Measurements from ENCODE around the gene HELZ. TPM values are rescaled to one million over a fixed set of nuclear protein-coding genes. Genes with fewer than 3 reads are reported as not detected.

Gene HELZ
- total and polyA plus RNA-seq, 2 donors (not counting 1 experiment from before 2014, with no cell fraction given): 18.9 to 28.1 TPM

GRCh38 chr17:67044016-67044772 is 200.8 kb downstream of the HELZ start, which contains the start of gene CACNG1:
CACNG1 (plus strand) TSS chr17:67044554; CDS start chr17:67044661, 107 bp downstream.
- no peak within 1 kb of the TSS for H3K4me3 ChIP-seq (replicated peaks in 1 of 4; ENCODE audit: control extremely low read depth in 1 of 4, insufficient read depth in 1 of 4, low read depth in 3 of 4, low read length in 4 of 4)
- H3K36me3 ChIP-seq (ENCODE audit: control insufficient read depth, insufficient read depth, low read length): no peaks in the 10 kb centered on the region
- H3K4me1 ChIP-seq (ENCODE audit: control insufficient read depth, extremely low read depth, insufficient read depth, low read length): no peaks in the 10 kb centered on the region
- TF ChIP-seq CTCF (conservative IDR thresholded peaks at IDR 0.05 in 1 of 2, IDR thresholded peaks at IDR 0.05 in 1 of 2; ENCODE audit: low read depth in 1 of 2, low read length in 2 of 2) (no peak), EZH2 (IDR thresholded peaks at IDR 0.05; ENCODE audit: low read length, missing control alignments) (no peak)
- H4K20me1 ChIP-seq (ENCODE audit: control insufficient read depth, extremely low read depth, insufficient read depth, low read length): no peaks in the 10 kb centered on the region
- H3K27me3 ChIP-seq (ENCODE audit: control insufficient read depth, insufficient read depth, low read length): peaks cover 5% of the 10 kb centered on the region
- H2AFZ ChIP-seq (ENCODE audit: low read length): no peak within 1 kb of the TSS
- no peak for DNase-seq (ENCODE audit: low read depth in 2 of 2)
- no peak within 1 kb of the TSS for H3K4me2 ChIP-seq (ENCODE audit: extremely low read depth, insufficient read depth, low read length)
- no peaks in the 10 kb centered on the region for H3K79me2 ChIP-seq (ENCODE audit: control insufficient read depth, insufficient read depth, low read length)
- no peak within 1 kb of the TSS for H3K9ac ChIP-seq (ENCODE audit: insufficient read depth, low read length)
- H3K9me3 ChIP-seq (ENCODE audit: control insufficient read depth, insufficient read depth, low read depth, low read length): no peaks in the 10 kb centered on the region
- no peak within 1 kb of the TSS for H3K27ac ChIP-seq (ENCODE audit: insufficient read depth, low read length)

- Histone ChIP-seq H3K4me2 (ENCODE audit: extremely low read depth, insufficient read depth, low read length) (no peak overlapping the region), H3K4me1 (ENCODE audit: control insufficient read depth, extremely low read depth, insufficient read depth, low read length) (no peaks in the 10 kb centered on the region), H3K4me3 (replicated peaks in 1 of 4; ENCODE audit: control extremely low read depth in 1 of 4, insufficient read depth in 1 of 4, low read depth in 3 of 4, low read length in 4 of 4) (no peak overlapping the region), H3K36me3 (ENCODE audit: control insufficient read depth, insufficient read depth, low read length) (no peaks in the 10 kb centered on the region), H2AFZ (ENCODE audit: low read length) (no peak overlapping the region), H3K27ac (ENCODE audit: insufficient read depth, low read length) (no peak overlapping the region), H3K9me3 (ENCODE audit: control insufficient read depth, insufficient read depth, low read depth, low read length) (no peaks in the 10 kb centered on the region), H4K20me1 (ENCODE audit: control insufficient read depth, extremely low read depth, insufficient read depth, low read length) (no peaks in the 10 kb centered on the region), H3K27me3 (ENCODE audit: control insufficient read depth, insufficient read depth, low read length) (peaks cover 5% of the 10 kb centered on the region), H3K79me2 (ENCODE audit: control insufficient read depth, insufficient read depth, low read length) (no peaks in the 10 kb centered on the region), H3K9ac (ENCODE audit: insufficient read depth, low read length) (no peak overlapping the region)
- DNase-seq (ENCODE audit: low read depth in 2 of 2): no peak
- TF ChIP-seq CTCF (conservative IDR thresholded peaks at IDR 0.05 in 1 of 2, IDR thresholded peaks at IDR 0.05 in 1 of 2; ENCODE audit: low read depth in 1 of 2, low read length in 2 of 2) (no peak), EZH2 (IDR thresholded peaks at IDR 0.05; ENCODE audit: low read length, missing control alignments) (no peak)
These were observed 201.7 kb downstream of the HELZ start for GRCh38 chr17:67043283-67043682.

- Histone ChIP-seq H2AFZ (ENCODE audit: low read length) (no peak overlapping the region), H3K4me2 (ENCODE audit: extremely low read depth, insufficient read depth, low read length) (no peak overlapping the region), H3K9me3 (ENCODE audit: control insufficient read depth, insufficient read depth, low read depth, low read length) (no peaks in the 10 kb centered on the region), H3K27me3 (ENCODE audit: control insufficient read depth, insufficient read depth, low read length) (peaks cover 5% of the 10 kb centered on the region), H3K4me1 (ENCODE audit: control insufficient read depth, extremely low read depth, insufficient read depth, low read length) (no peaks in the 10 kb centered on the region), H3K36me3 (ENCODE audit: control insufficient read depth, insufficient read depth, low read length) (no peaks in the 10 kb centered on the region), H3K9ac (ENCODE audit: insufficient read depth, low read length) (no peak overlapping the region), H3K79me2 (ENCODE audit: control insufficient read depth, insufficient read depth, low read length) (no peaks in the 10 kb centered on the region), H3K4me3 (replicated peaks in 1 of 4; ENCODE audit: control extremely low read depth in 1 of 4, insufficient read depth in 1 of 4, low read depth in 3 of 4, low read length in 4 of 4) (no peak overlapping the region), H3K27ac (ENCODE audit: insufficient read depth, low read length) (no peak overlapping the region), H4K20me1 (ENCODE audit: control insufficient read depth, extremely low read depth, insufficient read depth, low read length) (no peaks in the 10 kb centered on the region)
- no peak for DNase-seq (ENCODE audit: low read depth in 2 of 2)
- TF ChIP-seq EZH2 (IDR thresholded peaks at IDR 0.05; ENCODE audit: low read length, missing control alignments): no peak
- TF ChIP-seq CTCF (conservative IDR thresholded peaks at IDR 0.05 in 1 of 2, IDR thresholded peaks at IDR 0.05 in 1 of 2; ENCODE audit: low read depth in 1 of 2, low read length in 2 of 2): no peak
These were observed 202.8 kb downstream of the HELZ start for GRCh38 chr17:67041941-67042899.

Measured in fibroblast of lung (primary cell).